Measurements from ENCODE around the gene KCTD19.
A peak's percentile ranks its signal among the peaks of the same experiment; 100 is the strongest.

The KCTD19 gene

GRCh38 chr16:67281536-67282446 lies 44.8 kb downstream of the KCTD19 start:
- no peak overlapping the region for H3K4me2 ChIP-seq (ENCODE audit: low read length)
- H3K4me1 ChIP-seq (ENCODE audit: low read length): peaks cover 11% of the 10 kb centered on the region
- no peaks in the 10 kb centered on the region for H3K27me3 ChIP-seq (ENCODE audit: low read depth, low read length)
- TF ChIP-seq CTCF (IDR thresholded peaks at IDR 0.05; ENCODE audit: low read depth, low read length) (no peak), EZH2phosphoT487 (IDR thresholded peaks at IDR 0.05; ENCODE audit: low read depth) (no peak)
- no peaks in the 10 kb centered on the region for H3K36me3 ChIP-seq (replicated peaks; ENCODE audit: low read depth, low read length)
- no peak overlapping the region for H2AFZ ChIP-seq (ENCODE audit: low read depth, low read length)
- H3K79me2 ChIP-seq (ENCODE audit: low read length): peaks cover 15% of the 10 kb centered on the region
- H3K9me3 ChIP-seq (ENCODE audit: insufficient read depth, low read length): no peaks in the 10 kb centered on the region
- no peaks in the 10 kb centered on the region for H4K20me1 ChIP-seq (ENCODE audit: insufficient read depth, low read length)
- H3K4me3 ChIP-seq (ENCODE audit: low read length): no peak overlapping the region
- no peak overlapping the region for H3K9ac ChIP-seq (ENCODE audit: low read length)
- H3K27ac ChIP-seq (ENCODE audit: low read length): no peak overlapping the region

GRCh38 chr16:67280090-67281015 lies 46.2 kb downstream of the KCTD19 start:
- Histone ChIP-seq H3K9ac (ENCODE audit: low read length) (0 out of 2 replicates have a peak overlapping the region, but pooled peaks have one; percentile 55), H3K4me2 (ENCODE audit: low read length) (peak overlapping the region; percentile 87), H3K9me3 (ENCODE audit: insufficient read depth, low read length) (no peaks in the 10 kb centered on the region), H3K4me3 (ENCODE audit: low read length) (peak overlapping the region; percentile 86), H3K4me1 (ENCODE audit: low read length) (peaks cover 11% of the 10 kb centered on the region), H3K27me3 (ENCODE audit: low read depth, low read length) (no peaks in the 10 kb centered on the region), H2AFZ (ENCODE audit: low read depth, low read length) (no peak overlapping the region; the same call in 1 of the 2 replicates), H3K27ac (ENCODE audit: low read length) (no peak overlapping the region), H3K79me2 (ENCODE audit: low read length) (peaks cover 15% of the 10 kb centered on the region), H3K36me3 (replicated peaks; ENCODE audit: low read depth, low read length) (peaks cover under 1% of the 10 kb centered on the region), H4K20me1 (ENCODE audit: insufficient read depth, low read length) (no peaks in the 10 kb centered on the region)
- no peak for TF ChIP-seq EZH2phosphoT487 (IDR thresholded peaks at IDR 0.05; ENCODE audit: low read depth)
- no peak for TF ChIP-seq CTCF (IDR thresholded peaks at IDR 0.05; ENCODE audit: low read depth, low read length)

GRCh38 chr16:67279296-67280089 lies 47.0 kb downstream of the KCTD19 start, which contains the start of gene PLEKHG4:
PLEKHG4 (plus strand) TSS chr16:67279532; CDS start chr16:67280045, 513 bp downstream.
- Histone ChIP-seq H4K20me1 (ENCODE audit: insufficient read depth, low read length) (no peaks in the 10 kb centered on the region), H3K27ac (ENCODE audit: low read length) (peak within 1 kb of the TSS; percentile 30), H3K4me2 (ENCODE audit: low read length) (peak within 1 kb of the TSS; percentile 88), H3K36me3 (replicated peaks; ENCODE audit: low read depth, low read length) (peaks cover 3% of the 10 kb centered on the region), H3K27me3 (ENCODE audit: low read depth, low read length) (no peaks in the 10 kb centered on the region), H3K4me1 (ENCODE audit: low read length) (peaks cover 11% of the 10 kb centered on the region), H3K9me3 (ENCODE audit: insufficient read depth, low read length) (no peaks in the 10 kb centered on the region), H3K4me3 (ENCODE audit: low read length) (peak within 1 kb of the TSS; percentile 86), H3K9ac (ENCODE audit: low read length) (peak within 1 kb of the TSS; percentile 77), H3K79me2 (ENCODE audit: low read length) (peaks cover 15% of the 10 kb centered on the region), H2AFZ (ENCODE audit: low read depth, low read length) (peak within 1 kb of the TSS; percentile 96)
- TF ChIP-seq CTCF (IDR thresholded peaks at IDR 0.05; ENCODE audit: low read depth, low read length): peak; percentile 72
- TF ChIP-seq EZH2phosphoT487 (IDR thresholded peaks at IDR 0.05; ENCODE audit: low read depth): no peak
